ENCODE data around the gene TRAPPC5.

TRAPPC5 gene

DNA sequence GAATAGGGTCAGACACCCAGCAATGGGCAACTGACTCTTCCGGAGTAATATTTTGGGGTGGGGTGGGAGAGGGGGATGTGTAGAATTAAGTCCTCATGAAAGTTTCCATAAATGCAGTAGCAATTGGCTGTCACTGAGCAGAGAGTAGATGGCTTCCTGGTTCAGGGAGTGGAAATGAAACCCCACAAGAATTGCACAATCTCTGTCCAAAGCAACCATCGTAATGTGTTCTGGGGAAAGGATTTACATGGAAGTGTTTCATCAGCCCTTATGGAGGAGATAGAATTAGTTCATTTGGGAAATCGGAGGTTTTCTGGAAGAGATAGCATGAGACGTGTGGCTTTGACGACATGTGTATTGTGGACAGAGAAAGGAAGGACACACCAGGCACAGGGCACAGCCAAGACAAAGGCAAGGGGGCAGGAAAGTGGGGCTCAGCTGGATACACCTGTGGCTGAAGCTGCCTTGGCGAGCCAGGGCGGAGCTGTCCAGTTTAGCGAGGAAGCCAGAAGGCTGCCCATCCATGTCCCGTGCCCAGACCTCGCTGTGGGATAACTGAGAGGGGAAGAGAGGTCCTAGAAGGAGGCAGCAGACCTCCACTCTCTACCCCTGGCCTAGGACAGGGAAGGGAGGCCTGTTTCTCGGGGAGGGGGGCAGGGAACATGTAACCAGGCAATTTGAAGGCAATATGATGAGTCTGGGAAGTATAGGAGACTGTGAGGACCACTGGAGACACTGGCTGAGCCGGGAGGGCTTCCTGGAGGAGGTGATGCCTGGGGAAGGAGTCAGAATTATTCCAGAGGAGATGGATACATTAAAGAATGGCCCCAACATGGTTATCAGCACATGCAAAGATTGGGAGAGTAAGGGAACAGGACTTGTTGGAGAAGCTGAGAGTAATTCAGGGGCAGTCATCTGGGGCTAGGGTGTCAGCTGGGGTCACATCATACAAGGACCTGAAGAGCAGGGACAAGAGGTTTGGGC lies 53.9 kb downstream of the TRAPPC5 start:
- peak; percentile 46 for DNase-seq

DNA sequence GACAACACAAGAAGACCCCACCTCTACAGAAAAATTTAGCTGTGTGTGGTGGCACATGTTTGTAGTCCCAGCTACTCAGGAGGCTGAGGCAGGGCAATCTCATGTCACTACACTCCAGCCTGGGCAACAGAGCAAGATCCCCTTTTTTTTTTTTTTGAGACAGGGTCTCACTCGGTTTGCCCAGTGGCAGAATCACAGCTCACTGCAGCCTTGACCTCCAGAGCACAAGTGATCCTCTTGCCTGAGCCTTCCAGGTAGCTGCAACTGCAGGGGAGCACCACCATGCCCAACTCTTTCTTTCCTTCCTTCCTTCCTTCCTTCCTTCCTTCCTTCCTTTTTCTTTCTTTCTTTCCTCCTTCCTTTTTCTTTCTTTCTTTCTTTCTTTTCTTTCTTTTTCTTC lies 55.5 kb downstream of the TRAPPC5 start:
- no peak for DNase-seq

GRCh38 chr19:7737215-7737614 lies 56.6 kb downstream of the TRAPPC5 start:
- no peak for DNase-seq

Data from SIG-M5 (cell line).